Amniotic stem cell (primary cell): Measurements from ENCODE around the gene SLC50A1.
"Not testable (repeated sequence)": the region's sequence is repeated elsewhere in the genome, so short reads cannot be mapped to it uniquely, and the experiment has no call there.

Experiments used
- DNase-seq: peaks from one replicate; lab custom pipeline; 2025; lab: John Stamatoyannopoulos, UW

The SLC50A1 gene

GRCh38 chr1:155116113-155116764 lies 19.4 kb upstream of the SLC50A1 start:
- DNase-seq: no peak

- DNase-seq: no peak
These were observed 18.0 kb upstream of the SLC50A1 start for GRCh38 chr1:155117610-155118009.

- DNase-seq: not testable (repeated sequence)
These were observed 17.6 kb upstream of the SLC50A1 start for GRCh38 chr1:155118090-155118489.

GRCh38 chr1:155120253-155120652 lies 15.4 kb upstream of the SLC50A1 start:
- DNase-seq: no peak

DNA sequence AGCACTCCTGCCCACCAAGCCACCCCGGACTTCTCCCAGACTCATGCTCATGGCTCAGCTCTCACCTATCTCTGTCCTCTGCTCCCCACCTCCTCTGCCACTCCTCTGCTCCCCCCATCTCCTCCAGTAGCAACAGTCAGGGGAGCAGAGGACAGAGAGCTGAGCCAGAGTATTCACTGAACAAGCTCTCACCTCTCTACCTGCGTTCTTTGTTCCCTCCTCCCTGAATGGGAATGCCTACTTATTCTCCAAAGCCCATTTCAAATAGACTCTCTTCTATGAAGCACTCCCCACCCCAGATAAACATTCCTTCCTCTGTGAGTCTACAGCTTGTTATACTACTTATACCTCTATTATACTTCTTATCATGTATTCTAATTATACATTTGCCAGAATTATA lies 14.4 kb upstream of the SLC50A1 start:
- DNase-seq: no peak

DNA sequence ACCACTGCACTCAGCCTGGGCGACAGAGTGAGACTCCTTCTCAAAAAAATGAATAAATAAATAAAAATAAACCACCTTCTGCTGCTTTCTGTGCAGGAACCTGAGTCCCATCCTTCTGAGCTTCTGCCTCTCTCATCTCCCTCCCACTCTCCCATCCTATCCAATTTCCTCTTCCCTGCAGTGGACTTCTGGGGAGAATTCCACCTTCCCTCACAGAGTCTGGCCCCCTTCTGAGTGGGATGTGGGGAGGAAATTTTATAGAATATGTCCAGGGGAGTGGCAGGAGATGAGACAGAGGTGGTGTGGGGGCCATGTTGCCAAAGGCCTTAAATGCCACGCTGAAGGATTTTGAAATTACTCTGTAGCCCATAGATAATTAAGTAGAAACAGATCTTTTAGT lies 13.3 kb upstream of the SLC50A1 start:
- no peak for DNase-seq

- DNase-seq: no peak
These were observed 11.9 kb upstream of the SLC50A1 start for GRCh38 chr1:155123801-155124200.

DNA sequence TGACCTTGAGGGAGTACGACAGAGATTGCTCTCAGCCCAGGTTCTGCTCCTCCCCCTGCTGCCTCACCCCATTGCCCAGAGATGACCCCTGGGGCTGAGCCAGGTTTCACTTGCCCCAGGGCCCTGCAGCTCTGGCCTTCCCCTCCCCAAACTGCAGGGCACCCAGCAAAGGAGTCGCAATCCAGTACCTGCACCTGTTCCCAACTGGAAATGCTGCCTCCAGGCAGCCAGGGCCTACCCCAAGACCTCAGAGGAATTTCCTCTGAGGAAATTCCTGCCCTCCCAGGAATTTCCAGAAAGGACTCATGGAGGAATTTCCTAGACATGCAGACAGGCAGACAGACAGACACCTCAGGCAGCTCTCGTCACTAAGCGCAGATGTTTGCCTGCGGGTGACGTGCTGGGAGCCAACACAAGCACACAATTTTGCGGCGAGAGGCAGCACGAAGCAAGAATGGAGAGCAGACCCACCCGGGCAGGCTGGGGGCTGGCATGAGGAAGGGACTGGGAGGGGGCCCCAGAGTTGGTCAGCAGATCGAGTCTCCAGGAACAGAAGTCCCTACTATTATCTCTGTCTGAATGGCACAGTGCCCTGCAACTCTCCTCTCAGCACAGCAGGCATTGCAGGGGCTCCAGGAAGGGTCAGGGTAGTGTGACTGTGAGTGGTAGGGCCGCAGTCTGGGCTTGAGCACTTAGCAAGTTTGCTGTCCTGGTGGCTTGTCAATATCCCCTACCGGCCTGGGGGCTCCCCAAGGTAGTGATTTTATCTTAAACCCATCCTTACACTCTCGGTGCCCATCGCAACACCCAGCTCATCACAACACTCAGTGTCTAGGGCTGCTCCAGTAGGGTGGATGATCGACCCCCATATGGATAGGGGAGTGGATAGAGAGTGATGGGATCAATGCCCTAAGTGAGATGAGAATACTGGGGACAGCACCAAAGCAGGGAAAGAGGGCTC lies 10.9 kb upstream of the SLC50A1 start:
- DNase-seq: no peak

DNA sequence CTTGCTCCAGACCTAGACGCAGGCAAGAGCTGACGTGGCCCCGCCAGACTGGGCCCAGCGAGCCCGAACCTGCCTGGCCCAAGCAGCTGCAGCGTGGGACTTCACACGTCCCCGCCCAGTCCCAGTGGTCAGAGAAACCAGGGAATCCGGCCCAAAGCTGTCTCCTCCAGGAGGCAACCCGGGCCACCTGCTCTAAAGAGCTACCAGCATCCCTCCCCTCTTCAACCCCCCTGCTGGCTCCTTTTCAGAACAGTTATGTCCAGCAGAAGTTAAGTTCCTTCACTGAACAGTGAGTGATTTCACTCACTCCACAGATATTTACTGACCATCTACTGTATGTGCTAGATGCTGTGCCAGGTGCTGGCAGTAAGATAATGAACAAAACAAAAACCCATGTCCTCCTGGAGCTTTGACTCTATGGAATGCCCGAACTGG lies 10.1 kb upstream of the SLC50A1 start:
- no peak for DNase-seq

GRCh38 chr1:155125946-155126555 lies 9.6 kb upstream of the SLC50A1 start:
- DNase-seq: no peak

- no peak for DNase-seq
These were observed 9.0 kb upstream of the SLC50A1 start for GRCh38 chr1:155126556-155127104.

GRCh38 chr1:155127105-155127966 lies 8.3 kb upstream of the SLC50A1 start, which contains the start of gene EFNA1:
Gene EFNA1 (plus strand): TSS chr1:155127876. CDS start chr1:155127978, 102 bp downstream.
- DNase-seq: no peak

GRCh38 chr1:155127967-155128754 lies 7.5 kb upstream of the SLC50A1 start:
- DNase-seq: no peak

- DNase-seq: no peak
These were observed 6.7 kb upstream of the SLC50A1 start for GRCh38 chr1:155128755-155129473.

- DNase-seq: no peak
These were observed 5.2 kb upstream of the SLC50A1 start for GRCh38 chr1:155130272-155131006.

DNA sequence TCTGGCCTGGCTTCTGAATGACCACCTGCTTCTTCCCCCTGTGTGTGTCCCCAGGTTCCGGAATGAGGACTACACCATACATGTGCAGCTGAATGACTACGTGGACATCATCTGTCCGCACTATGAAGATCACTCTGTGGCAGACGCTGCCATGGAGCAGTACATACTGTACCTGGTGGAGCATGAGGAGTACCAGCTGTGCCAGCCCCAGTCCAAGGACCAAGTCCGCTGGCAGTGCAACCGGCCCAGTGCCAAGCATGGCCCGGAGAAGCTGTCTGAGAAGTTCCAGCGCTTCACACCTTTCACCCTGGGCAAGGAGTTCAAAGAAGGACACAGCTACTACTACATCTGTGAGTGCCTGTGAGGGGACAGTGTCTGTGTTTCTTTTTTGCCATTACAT lies 4.4 kb upstream of the SLC50A1 start:
- no peak for DNase-seq

GRCh38 chr1:155131856-155132255 lies 3.8 kb upstream of the SLC50A1 start:
- no peak for DNase-seq

- no peak for DNase-seq
These were observed 1.8 kb upstream of the SLC50A1 start for GRCh38 chr1:155133799-155134281.

DNA sequence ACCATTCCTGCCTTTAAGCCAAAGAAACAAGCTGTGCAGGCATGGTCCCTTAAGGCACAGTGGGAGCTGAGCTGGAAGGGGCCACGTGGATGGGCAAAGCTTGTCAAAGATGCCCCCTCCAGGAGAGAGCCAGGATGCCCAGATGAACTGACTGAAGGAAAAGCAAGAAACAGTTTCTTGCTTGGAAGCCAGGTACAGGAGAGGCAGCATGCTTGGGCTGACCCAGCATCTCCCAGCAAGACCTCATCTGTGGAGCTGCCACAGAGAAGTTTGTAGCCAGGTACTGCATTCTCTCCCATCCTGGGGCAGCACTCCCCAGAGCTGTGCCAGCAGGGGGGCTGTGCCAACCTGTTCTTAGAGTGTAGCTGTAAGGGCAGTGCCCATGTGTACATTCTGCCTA lies 1.3 kb upstream of the SLC50A1 start:
- no peak for DNase-seq
